ENCODE data around the gene TRMT13. TPM values are rescaled to one million over a fixed set of nuclear protein-coding genes. Genes with fewer than 3 reads are reported as not detected.

Gene TRMT13
- polyA plus RNA-seq, 1 experiment = 17.9 TPM

DNA sequence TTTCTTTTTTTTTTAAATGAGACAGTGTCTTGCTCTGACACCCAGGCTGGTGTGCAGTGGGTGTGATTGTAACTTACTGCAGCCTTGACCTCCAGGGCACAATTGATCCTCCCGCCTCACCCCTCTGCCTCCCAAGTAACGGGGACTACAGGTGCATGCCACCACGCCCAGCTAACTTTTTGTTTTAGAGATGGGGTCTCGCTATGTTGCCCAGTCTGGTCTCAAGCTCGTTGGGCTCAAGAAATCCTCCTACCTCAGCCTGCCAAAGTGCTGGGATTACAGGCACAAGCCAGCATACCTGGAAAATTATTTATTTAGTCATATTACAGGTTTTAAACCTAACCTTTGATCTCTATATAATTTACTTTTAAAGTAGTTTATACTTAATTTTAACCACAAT, 31.7 kb downstream of the TRMT13 start:
- H3K9me3 ChIP-seq (ENCODE audit: control insufficient read depth, insufficient read depth, low read length) = no peaks in the 10 kb centered on the region
- ChIA-PET POLR2A (no interaction called here), CTCF (interaction anchor here (1.0 kb wide), 1 partner anchor 294 kb away, joined by 4 read pairs; no protein-coding TSS in a partner anchor)
- no peak overlapping the region for H3K27ac ChIP-seq (ENCODE audit: low read depth, low read length)
- TF ChIP-seq, protein P1, sequence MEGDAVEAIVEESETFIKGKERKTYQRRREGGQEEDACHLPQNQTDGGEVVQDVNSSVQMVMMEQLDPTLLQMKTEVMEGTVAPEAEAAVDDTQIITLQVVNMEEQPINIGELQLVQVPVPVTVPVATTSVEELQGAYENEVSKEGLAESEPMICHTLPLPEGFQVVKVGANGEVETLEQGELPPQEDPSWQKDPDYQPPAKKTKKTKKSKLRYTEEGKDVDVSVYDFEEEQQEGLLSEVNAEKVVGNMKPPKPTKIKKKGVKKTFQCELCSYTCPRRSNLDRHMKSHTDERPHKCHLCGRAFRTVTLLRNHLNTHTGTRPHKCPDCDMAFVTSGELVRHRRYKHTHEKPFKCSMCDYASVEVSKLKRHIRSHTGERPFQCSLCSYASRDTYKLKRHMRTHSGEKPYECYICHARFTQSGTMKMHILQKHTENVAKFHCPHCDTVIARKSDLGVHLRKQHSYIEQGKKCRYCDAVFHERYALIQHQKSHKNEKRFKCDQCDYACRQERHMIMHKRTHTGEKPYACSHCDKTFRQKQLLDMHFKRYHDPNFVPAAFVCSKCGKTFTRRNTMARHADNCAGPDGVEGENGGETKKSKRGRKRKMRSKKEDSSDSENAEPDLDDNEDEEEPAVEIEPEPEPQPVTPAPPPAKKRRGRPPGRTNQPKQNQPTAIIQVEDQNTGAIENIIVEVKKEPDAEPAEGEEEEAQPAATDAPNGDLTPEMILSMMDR (IDR thresholded peaks at IDR 0.05; ENCODE audit: low read depth, low read length) = no peak
- no peaks in the 10 kb centered on the region for H3K27me3 ChIP-seq (ENCODE audit: control insufficient read depth, insufficient read depth, low read length)
- no peak for DNase-seq (ENCODE audit: low read depth, low spot score)
- no peak overlapping the region for H3K4me3 ChIP-seq (ENCODE audit: low read depth, low read length)

DNA sequence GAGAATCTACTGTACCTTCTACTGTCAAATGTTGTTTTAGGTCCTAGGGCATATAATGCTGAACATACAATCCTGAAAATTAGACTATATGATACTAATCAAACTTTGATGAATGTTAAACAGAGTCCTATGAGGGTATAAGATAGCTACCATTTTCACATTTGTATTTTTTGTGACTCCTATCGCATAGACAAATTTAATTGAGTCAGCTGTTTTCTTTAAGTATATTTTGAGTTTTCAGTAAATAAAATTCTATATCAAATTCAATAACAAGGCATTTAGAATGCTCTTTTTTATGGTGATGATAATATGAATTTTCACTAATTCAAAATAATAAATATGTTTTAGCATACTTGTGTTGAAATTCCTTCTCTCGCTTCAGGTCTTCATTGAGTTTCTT, 35.1 kb downstream of the TRMT13 start:
- TF ChIP-seq, protein P1 (IDR thresholded peaks at IDR 0.05; ENCODE audit: low read depth, low read length) = no peak
- no peaks in the 10 kb centered on the region for H3K9me3 ChIP-seq (ENCODE audit: control insufficient read depth, insufficient read depth, low read length)
- CTCF ChIA-PET = interaction anchor here (0.6 kb wide), 1 partner anchor 292 kb away, joined by 3 read pairs; no protein-coding TSS in a partner anchor
- no peaks in the 10 kb centered on the region for H3K27me3 ChIP-seq (ENCODE audit: control insufficient read depth, insufficient read depth, low read length)
- no peak overlapping the region for H3K27ac ChIP-seq (ENCODE audit: low read depth, low read length)
- DNase-seq (ENCODE audit: low read depth, low spot score) = no peak
- no peak overlapping the region for H3K4me3 ChIP-seq (ENCODE audit: low read depth, low read length)
- POLR2A ChIA-PET = no interaction called here

DNA sequence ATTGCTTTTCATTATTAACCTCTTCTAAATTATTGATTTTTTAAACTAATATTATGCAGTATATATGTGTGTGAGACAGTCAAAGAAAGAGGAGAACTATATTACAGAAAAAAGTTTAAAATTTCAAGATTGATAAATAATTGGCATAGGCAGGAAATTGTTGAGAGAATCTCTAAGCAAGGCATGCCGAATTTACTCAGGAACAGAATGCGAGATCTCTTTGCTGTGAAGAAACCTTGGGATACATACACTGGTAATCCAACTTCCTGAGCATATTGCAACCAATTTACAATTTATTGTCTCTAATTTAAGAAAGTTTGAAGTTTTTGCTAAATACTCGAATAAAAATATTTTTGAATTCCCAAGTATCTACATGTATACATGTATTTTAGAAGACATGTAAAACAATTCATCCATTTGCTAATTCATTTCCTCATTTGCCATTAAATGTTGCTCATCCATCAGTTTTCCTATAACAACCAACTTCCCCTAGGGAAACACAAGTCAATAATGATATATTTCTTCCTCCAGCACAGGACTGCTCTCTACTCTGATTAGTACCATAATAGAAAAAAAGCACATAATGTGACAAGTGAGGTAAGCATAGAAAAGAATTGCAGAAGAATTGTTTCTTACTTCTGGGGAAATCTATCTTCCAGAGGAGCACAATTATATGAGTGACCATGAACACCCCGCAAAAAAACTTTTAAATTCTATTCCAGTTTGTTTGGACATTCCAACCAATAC, 44.5 kb downstream of the TRMT13 start:
- DNase-seq (ENCODE audit: low read depth, low spot score) = no peak
- Histone ChIP-seq H3K27ac (ENCODE audit: low read depth, low read length) (no peak overlapping the region), H3K27me3 (ENCODE audit: control insufficient read depth, insufficient read depth, low read length) (no peaks in the 10 kb centered on the region), H3K9me3 (ENCODE audit: control insufficient read depth, insufficient read depth, low read length) (no peaks in the 10 kb centered on the region), H3K4me3 (ENCODE audit: low read depth, low read length) (no peak overlapping the region)
- TF ChIP-seq, protein P1 (IDR thresholded peaks at IDR 0.05; ENCODE audit: low read depth, low read length) = no peak
- ChIA-PET CTCF (no interaction called here), POLR2A (no interaction called here)

DNA sequence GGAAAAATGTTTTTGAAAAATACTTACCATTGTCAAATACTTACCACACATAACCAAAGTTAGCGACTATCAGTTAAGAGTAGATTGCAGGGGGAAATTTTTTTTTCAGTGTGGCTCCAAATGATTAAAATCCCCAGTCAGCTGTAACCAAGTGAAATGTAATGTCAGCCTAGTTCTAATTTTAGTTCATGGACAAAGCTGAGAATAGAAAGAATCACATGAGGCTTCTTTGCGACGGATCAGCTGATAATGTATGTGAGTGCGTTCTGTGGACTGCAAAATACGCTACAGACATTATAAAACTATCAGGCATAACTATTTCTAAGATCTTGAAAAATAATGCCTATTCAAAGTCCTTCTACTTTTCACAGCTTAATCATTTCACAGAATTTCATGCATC, 45.1 kb downstream of the TRMT13 start, which contains the start of gene LRRC39:
TSS of gene LRRC39 (minus strand) at position 166 of the 400 bp plus-strand sequence. CDS start 9,740 bp downstream, outside the sequence.
- TF ChIP-seq, protein P1 (IDR thresholded peaks at IDR 0.05; ENCODE audit: low read depth, low read length) = no peak
- no peak within 1 kb of the TSS for H3K27ac ChIP-seq (ENCODE audit: low read depth, low read length)
- DNase-seq (ENCODE audit: low read depth, low spot score) = no peak

DNA sequence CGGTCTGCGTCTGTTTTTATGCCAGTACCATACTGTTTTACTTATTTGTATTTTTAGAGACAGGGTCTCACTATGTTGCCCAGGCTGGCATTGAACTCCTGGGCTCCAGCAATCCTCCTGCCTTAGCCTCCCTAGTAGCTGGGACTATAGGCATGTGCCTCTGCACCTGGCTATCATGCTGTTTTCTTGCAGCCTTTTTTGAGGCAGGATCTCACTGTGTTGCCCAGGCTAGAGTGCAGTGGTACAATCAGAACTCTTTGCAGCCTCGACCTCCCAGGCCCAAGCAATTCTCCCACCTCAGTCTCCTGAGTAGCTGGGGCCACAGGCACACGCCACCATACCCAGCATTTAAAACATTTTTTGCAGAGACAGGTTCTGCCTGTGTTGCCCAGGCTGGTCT, 50.4 kb downstream of the TRMT13 start:
- no peak for DNase-seq (ENCODE audit: low read depth, low spot score)
- Histone ChIP-seq H3K4me3 (ENCODE audit: low read depth, low read length) (no peak overlapping the region), H3K27ac (ENCODE audit: low read depth, low read length) (no peak overlapping the region), H3K9me3 (ENCODE audit: control insufficient read depth, insufficient read depth, low read length) (no peaks in the 10 kb centered on the region), H3K27me3 (ENCODE audit: control insufficient read depth, insufficient read depth, low read length) (no peaks in the 10 kb centered on the region)
- TF ChIP-seq, protein P1 (IDR thresholded peaks at IDR 0.05; ENCODE audit: low read depth, low read length) = no peak
- ChIA-PET CTCF (interaction anchor here (0.7 kb wide), 1 partner anchor 24 kb away, joined by 3 read pairs; no protein-coding TSS in a partner anchor), POLR2A (no interaction called here)

More for the DNA sequence above, 45.1 kb downstream of the TRMT13 start, which contains the start of gene LRRC39:
- no peak within 1 kb of the TSS for H3K4me3 ChIP-seq (ENCODE audit: low read depth, low read length)
- H3K27me3 ChIP-seq (ENCODE audit: control insufficient read depth, insufficient read depth, low read length) = no peaks in the 10 kb centered on the region
- no peaks in the 10 kb centered on the region for H3K9me3 ChIP-seq (ENCODE audit: control insufficient read depth, insufficient read depth, low read length)
- POLR2A ChIA-PET = no interaction called here
- CTCF ChIA-PET = no interaction called here
